Suprapubic skin (tissue), 3 donors: ENCODE measurements around the gene IFT43.

Source experiments
- CTCF ChIP-seq, 2 donors: fragments of 200-600 bp in 1 of 2; fragments of 450-650 bp in 1 of 2; sonication (generic) in 1 of 2; IDR thresholded peaks; one replicate each; pipeline ENCODE4 v1.5.1; 2016 to 2019; ENCODE audit warnings: antibody characterized with exemption in 2 of 2, mild to moderate bottlenecking in 1 of 2, moderate library complexity in 1 of 2
- POLR2A ChIP-seq, 2 donors: fragments of 450-650 bp; IDR thresholded peaks; one replicate each; pipeline ENCODE4 v1.6.1; 2017; ENCODE audit warnings: antibody characterized with exemption in 2 of 2, mild to moderate bottlenecking in 2 of 2, moderate library complexity in 2 of 2

DNA sequence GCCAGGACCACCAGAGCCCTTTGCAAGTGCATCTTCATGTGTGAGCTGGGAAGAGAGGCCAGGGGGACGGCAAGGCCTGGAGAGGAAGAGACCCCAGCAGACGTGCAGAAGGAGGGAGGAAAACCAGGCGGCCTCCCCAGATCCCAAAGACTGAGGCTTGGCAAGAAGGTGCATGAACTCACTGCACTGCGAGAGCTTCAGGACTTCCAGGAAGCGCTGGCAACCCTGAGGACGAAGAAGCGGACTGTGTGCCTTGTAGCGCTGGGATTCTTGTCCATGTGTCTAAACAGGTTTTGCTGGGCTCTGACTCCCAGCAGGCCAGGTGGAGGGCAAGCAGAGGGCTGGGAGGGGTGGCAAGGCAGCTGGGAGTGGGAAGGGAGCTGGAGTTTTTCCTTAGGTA is 4.7 kb upstream of the IFT43 start:
- TF ChIP-seq POLR2A (IDR thresholded peaks at IDR 0.05) (no peak), CTCF (IDR thresholded peaks at IDR 0.05) (no peak)
